ENCODE data around the gene ZGLP1. TPM values are rescaled to one million over a fixed set of nuclear protein-coding genes. Genes with fewer than 3 reads are reported as not detected.
"Not testable (repeated sequence)": the region's sequence is repeated elsewhere in the genome, so short reads cannot be mapped to it uniquely, and the experiment has no call there.

The ZGLP1 gene
- total RNA-seq, 2 experiments from 2014 or later: 0.85 to 2.0 TPM

DNA sequence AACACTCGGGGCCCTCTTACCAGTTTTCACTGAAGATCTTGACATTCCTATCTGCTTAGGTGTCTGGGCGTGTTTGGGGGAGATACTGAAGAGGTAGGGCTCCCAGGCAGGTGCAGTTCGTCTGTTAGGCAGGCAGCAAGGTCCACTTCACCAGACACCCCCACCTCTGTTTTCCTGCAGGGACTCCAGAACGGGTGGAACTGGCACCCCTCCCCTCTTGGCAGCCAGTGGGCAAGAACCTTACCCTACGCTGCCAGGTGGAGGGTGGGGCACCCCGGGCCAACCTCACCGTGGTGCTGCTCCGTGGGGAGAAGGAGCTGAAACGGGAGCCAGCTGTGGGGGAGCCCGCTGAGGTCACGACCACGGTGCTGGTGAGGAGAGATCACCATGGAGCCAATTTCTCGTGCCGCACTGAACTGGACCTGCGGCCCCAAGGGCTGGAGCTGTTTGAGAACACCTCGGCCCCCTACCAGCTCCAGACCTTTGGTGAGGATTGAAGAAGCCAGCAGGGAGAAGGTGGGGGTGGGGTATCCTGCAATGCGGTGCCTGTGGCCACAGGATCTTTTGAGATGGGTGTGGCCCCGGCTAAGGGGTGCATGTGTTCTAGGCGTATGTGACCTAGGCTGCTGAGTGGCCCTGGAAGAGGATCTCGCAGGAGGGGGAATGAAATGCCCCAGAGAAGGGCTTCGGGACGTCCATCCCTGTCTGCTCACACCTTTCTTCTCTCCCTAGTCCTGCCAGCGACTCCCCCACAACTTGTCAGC is 26.1 kb downstream of the ZGLP1 start:
- Mint-ChIP-seq H3K4me1 (ENCODE audit: low read depth) (peaks cover 34% of the 10 kb centered on the region), H3K9me3 (no peaks in the 10 kb centered on the region), H3K27ac (no peak overlapping the region), H3K36me3 (peaks cover 51% of the 10 kb centered on the region), H3K27me3 (peaks cover 12% of the 10 kb centered on the region), H3K4me3 (no peak overlapping the region)
- intact Hi-C loops (cut with micrococcal nuclease): no loop called here
- ChIA-PET CTCF (interaction anchor here (0.9 to 1.6 kb wide), 2 partner anchors 13 to 14 kb away, joined by 3 to 4 read pairs; no protein-coding TSS in a partner anchor), POLR2A (interaction anchor here (1.2 kb wide), 1 partner anchor 12 kb away, joined by 3 read pairs; the partner anchor contains the start of gene ICAM1)
- no peak for DNase-seq

DNA sequence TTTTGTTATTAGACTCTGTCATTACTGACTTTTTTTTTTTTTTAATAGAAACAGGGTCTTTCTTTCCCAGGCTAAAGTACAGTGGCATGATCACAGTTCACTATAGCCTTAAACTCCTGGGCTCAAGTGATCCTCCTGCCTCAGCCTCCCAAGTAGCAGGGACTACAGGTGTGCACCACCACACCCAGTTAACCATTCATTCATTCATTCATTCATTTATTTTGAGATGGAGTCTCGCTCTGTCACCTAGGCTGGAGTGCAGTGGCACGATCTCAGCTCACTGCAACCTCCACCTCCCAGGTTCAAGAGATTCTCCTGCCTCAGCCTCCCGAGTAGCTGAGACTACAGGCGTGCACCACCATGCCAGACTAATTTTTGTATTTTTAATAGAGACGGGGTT is 27.6 kb downstream of the ZGLP1 start:
- H3K9me3 Mint-ChIP-seq; DNase-seq; H3K27ac Mint-ChIP-seq; H3K4me3 Mint-ChIP-seq; POLR2A ChIA-PET; H3K27me3 Mint-ChIP-seq; intact Hi-C loops (cut with micrococcal nuclease): not testable (repeated sequence)
- CTCF ChIA-PET: interaction anchor here (1.6 kb wide), 1 partner anchor 12 kb away, joined by 3 read pairs; no protein-coding TSS in a partner anchor
- Mint-ChIP-seq H3K36me3 (peaks cover 59% of the 10 kb centered on the region), H3K4me1 (ENCODE audit: low read depth) (peaks cover 30% of the 10 kb centered on the region)

DNA sequence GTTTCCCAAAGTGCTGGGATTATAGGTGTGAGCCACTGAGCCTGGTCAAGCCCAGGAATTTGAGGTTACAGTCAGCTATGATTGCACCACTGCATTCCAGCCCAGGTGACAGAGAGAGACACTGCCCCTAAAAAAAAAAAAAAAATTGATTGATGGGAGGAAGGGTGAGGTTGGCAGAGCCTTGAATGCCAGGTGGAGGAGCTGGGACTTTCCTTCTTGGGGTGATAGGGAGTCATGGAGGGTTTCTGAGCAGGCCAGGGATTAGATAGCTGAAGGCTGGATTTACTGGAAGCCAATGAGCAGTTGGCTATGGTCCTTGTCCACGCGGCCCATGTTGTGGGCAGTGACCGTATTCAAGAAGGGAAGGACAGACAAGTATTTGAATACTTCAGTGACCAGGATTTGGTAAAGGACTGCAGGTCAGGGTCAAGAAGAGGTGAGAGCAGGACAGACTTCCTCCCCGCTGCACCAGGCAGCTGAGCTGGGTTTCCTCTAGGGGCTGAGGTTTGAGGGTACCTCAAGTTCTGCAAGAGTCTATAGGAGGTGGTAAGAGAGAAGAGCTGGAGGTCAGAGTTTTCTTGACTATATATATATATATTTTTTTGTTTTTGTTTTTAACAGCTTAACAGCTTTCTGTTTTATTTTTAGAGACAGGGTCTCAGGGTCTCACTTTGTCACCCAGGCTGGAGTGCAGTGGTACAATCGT is 29.7 kb downstream of the ZGLP1 start:
- intact Hi-C loops (cut with micrococcal nuclease): no loop called here
- ChIA-PET POLR2A (interaction anchor here (0.5 to 2.4 kb wide), 3 partner anchors 9 to 464 kb away, joined by 3 to 15 read pairs (median 4); partner anchors contain the start of gene ICAM1), CTCF (interaction anchor here (0.6 to 1.7 kb wide), 6 partner anchors 10 to 231 kb away, joined by 3 to 9 read pairs (median 4); partner anchors contain the start of gene ICAM1)
- Mint-ChIP-seq H3K36me3 (peaks cover 45% of the 10 kb centered on the region), H3K27me3 (no peaks in the 10 kb centered on the region), H3K27ac (no peak overlapping the region), H3K9me3 (no peaks in the 10 kb centered on the region), H3K4me3 (no peak overlapping the region), H3K4me1 (ENCODE audit: low read depth) (peaks cover 14% of the 10 kb centered on the region)
- DNase-seq: no peak

DNA sequence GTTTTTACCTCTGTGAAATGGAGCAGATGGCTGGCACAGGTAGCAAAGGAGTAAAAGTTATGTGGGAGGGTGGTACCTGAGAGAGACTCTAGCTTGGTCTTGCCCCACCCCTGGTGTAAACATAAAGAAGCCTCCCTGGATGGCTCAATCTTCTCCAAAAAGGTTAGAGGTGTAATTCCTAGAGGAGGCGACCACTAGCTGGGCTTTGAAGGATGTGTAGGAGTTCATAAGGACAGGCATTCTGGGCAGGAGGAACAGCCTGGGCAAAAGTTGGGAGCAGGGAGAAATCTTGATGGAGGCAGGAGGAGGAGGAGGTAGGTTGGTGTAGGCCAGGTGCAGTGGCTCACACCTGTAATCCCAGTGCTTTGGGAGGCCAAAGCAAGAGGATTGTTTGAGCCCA is 30.7 kb downstream of the ZGLP1 start:
- intact Hi-C loops (cut with micrococcal nuclease): no loop called here
- no peaks in the 10 kb centered on the region for H3K27me3 Mint-ChIP-seq
- POLR2A ChIA-PET: interaction anchor here (2.4 kb wide), 1 partner anchor 8 kb away, joined by 15 read pairs; the partner anchor contains the start of gene ICAM1
- CTCF ChIA-PET: interaction anchor here (0.6 to 0.9 kb wide), 2 partner anchors 110 to 125 kb away, joined by 3 read pairs; no protein-coding TSS in a partner anchor
- peaks cover 21% of the 10 kb centered on the region for H3K4me1 Mint-ChIP-seq (ENCODE audit: low read depth)
- H3K27ac Mint-ChIP-seq: no peak overlapping the region
- DNase-seq: no peak
- peaks cover 44% of the 10 kb centered on the region for H3K36me3 Mint-ChIP-seq
- H3K4me3 Mint-ChIP-seq: no peak overlapping the region
- no peaks in the 10 kb centered on the region for H3K9me3 Mint-ChIP-seq

DNA sequence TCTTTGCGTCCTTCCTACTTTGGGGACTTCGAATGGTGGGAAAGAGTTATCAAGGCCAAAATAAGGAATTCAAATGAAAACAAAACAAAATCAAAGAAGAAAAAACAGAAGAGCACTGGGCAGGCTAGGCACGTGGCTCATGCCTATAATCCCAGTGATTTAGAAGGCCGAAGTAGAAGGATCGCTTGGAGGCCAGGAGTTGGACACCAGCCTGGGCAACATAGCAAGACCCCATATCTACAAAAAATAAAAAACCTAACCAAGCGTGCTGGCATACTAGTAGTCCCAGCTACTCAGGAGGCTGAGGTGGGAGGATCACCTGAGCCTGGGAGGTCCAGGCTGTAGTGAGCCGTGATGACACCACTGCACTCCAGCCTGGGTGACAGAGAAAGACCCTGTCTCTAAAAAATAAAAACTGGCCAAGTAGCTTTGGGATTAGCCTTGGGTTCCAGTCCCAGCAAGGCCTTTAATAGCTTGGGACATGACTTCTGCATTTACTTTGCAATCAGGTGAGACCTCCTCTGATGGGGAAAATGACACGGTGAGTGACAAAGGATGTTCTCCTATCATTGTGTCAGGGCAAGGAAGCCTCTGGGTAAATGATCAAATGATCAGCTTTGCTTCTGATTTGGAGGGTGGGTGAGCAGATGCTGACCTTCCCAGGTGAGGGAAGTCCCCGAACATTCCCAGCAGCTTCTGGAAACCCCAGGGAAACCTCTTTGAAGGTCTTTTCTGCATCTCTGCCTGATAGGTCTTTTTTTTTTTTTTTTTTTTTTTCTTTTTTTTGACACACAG is 31.6 kb downstream of the ZGLP1 start:
- Mint-ChIP-seq H3K27ac (no peak overlapping the region), H3K36me3 (peaks cover 38% of the 10 kb centered on the region), H3K4me3 (no peak overlapping the region), H3K9me3 (no peaks in the 10 kb centered on the region), H3K4me1 (ENCODE audit: low read depth) (peaks cover 25% of the 10 kb centered on the region), H3K27me3 (no peaks in the 10 kb centered on the region)
- no peak for DNase-seq
- ChIA-PET CTCF (interaction anchor here (0.6 to 1.1 kb wide), 3 partner anchors 8 to 113 kb away, joined by 3 to 4 read pairs (median 3); no protein-coding TSS in a partner anchor), POLR2A (interaction anchor here (0.5 to 1.3 kb wide), 4 partner anchors 9 to 129 kb away, joined by 3 to 4 read pairs (median 4); partner anchors contain the start of gene ICAM4)
- intact Hi-C loops (cut with micrococcal nuclease): no loop called here

DNA sequence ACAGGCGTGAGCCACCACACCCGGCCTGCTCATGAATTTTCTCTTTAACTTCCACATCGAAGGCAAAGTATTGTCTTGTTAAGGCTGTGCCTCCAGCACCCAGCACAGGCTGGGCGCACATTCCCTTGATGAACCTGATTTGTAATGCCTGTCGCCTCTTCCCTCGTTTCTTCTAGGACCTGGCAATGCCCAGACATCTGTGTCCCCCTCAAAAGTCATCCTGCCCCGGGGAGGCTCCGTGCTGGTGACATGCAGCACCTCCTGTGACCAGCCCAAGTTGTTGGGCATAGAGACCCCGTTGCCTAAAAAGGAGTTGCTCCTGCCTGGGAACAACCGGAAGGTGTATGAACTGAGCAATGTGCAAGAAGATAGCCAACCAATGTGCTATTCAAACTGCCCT is 35.0 kb downstream of the ZGLP1 start:
- H3K4me1 Mint-ChIP-seq (ENCODE audit: low read depth): peaks cover 41% of the 10 kb centered on the region
- H3K36me3 Mint-ChIP-seq: peaks cover 33% of the 10 kb centered on the region
- CTCF ChIA-PET: interaction anchor here (1.0 to 1.5 kb wide), 3 partner anchors 15 to 114 kb away, joined by 3 to 6 read pairs (median 3); no protein-coding TSS in a partner anchor
- no peak for DNase-seq
- intact Hi-C loops (cut with micrococcal nuclease): no loop called here
- H3K27ac Mint-ChIP-seq: peak overlapping the region; percentile 35
- POLR2A ChIA-PET: no interaction called here
- no peaks in the 10 kb centered on the region for H3K9me3 Mint-ChIP-seq
- no peaks in the 10 kb centered on the region for H3K27me3 Mint-ChIP-seq
- H3K4me3 Mint-ChIP-seq: no peak overlapping the region

DNA sequence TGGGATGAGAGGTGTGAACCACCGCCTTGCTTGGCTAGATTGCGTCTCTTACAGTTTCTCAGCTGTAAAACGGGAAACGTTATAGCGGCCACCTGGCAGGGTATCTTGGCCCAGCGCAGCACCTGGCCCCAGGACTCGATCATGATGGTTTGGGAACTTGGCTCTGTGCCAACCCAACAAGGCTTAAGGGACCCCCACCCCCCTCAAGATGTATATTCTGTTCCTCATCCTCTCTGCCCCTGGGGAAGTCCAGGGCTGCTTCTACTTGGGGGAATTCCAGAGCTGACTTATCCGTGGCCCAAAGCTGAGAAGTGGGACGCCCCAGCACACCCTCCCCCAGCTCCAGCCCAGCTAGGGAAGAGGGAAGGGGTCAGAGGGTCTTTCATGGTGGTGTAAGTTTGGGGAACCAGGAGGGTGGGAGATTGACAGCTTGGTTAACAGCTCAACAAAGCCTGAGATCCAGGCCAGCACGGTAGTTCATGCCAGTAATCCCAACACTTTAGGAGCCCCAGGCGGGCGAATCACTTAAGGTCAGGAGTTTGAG is 38.0 kb downstream of the ZGLP1 start:
- CTCF ChIA-PET: interaction anchor here (0.8 to 6.5 kb wide), 19 partner anchors 12 to 212 kb away, joined by 3 to 212 read pairs (median 6); partner anchors contain the start of genes CDC37, ICAM4, ICAM5 and TYK2
- peak; percentile 66 for DNase-seq
- Mint-ChIP-seq H3K27me3 (no peaks in the 10 kb centered on the region), H3K9me3 (no peaks in the 10 kb centered on the region), H3K4me1 (ENCODE audit: low read depth) (peaks cover 35% of the 10 kb centered on the region), H3K36me3 (peaks cover 19% of the 10 kb centered on the region), H3K27ac (peak overlapping the region; percentile 89), H3K4me3 (peak overlapping the region; percentile 85)
- POLR2A ChIA-PET: interaction anchor here (0.6 to 4.7 kb wide), 20 partner anchors 9 to 396 kb away, joined by 3 to 69 read pairs (median 5); partner anchors contain the start of genes CDC37, DNMT1, ICAM4 and ICAM5
- intact Hi-C loops (cut with micrococcal nuclease): loop anchor here (1.0 to 2.0 kb wide), 3 partner anchors 11 to 109 kb away; partner anchors contain the start of genes RAVER1 and TYK2

DNA sequence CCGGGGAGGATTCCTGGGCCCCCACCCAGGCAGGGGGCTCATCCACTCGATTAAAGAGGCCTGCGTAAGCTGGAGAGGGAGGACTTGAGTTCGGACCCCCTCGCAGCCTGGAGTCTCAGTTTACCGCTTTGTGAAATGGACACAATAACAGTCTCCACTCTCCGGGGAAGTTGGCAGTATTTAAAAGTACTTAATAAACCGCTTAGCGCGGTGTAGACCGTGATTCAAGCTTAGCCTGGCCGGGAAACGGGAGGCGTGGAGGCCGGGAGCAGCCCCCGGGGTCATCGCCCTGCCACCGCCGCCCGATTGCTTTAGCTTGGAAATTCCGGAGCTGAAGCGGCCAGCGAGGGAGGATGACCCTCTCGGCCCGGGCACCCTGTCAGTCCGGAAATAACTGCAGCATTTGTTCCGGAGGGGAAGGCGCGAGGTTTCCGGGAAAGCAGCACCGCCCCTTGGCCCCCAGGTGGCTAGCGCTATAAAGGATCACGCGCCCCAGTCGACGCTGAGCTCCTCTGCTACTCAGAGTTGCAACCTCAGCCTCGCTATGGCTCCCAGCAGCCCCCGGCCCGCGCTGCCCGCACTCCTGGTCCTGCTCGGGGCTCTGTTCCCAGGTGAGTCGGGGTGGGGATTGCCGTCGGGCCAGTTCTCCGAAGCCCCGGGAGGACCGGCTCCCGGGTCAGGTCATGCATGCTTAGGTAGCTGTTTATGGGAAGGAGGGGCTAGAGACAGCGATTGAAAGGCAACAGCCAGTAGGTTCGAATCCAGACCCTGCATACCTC is 38.8 kb downstream of the ZGLP1 start, which contains the start of gene ICAM1:
ICAM1 (plus strand) TSS at position 505 of the 779 bp plus-strand sequence; CDS start at position 545, 40 bp downstream.
- Mint-ChIP-seq H3K27me3 (no peaks in the 10 kb centered on the region), H3K4me3 (peak within 1 kb of the TSS; percentile 85), H3K9me3 (no peaks in the 10 kb centered on the region), H3K27ac (peak within 1 kb of the TSS; percentile 89), H3K36me3 (peaks cover 19% of the 10 kb centered on the region), H3K4me1 (ENCODE audit: low read depth) (peaks cover 35% of the 10 kb centered on the region)
- intact Hi-C loops (cut with micrococcal nuclease): loop anchor here (1.0 to 2.0 kb wide), 4 partner anchors 11 to 110 kb away; partner anchors contain the start of genes ICAM4, RAVER1 and TYK2
- DNase-seq: peak; percentile 89
- CTCF ChIA-PET: interaction anchor here (0.6 to 6.5 kb wide), 28 partner anchors 10 to 213 kb away, joined by 3 to 212 read pairs (median 6); partner anchors contain the start of genes CDC37, ICAM4, ICAM5 and TYK2
- POLR2A ChIA-PET: interaction anchor here (0.6 to 4.7 kb wide), 21 partner anchors 9 to 397 kb away, joined by 3 to 69 read pairs (median 5); partner anchors contain the start of genes DNMT1, ICAM4, ICAM5 and MRPL4

DNA sequence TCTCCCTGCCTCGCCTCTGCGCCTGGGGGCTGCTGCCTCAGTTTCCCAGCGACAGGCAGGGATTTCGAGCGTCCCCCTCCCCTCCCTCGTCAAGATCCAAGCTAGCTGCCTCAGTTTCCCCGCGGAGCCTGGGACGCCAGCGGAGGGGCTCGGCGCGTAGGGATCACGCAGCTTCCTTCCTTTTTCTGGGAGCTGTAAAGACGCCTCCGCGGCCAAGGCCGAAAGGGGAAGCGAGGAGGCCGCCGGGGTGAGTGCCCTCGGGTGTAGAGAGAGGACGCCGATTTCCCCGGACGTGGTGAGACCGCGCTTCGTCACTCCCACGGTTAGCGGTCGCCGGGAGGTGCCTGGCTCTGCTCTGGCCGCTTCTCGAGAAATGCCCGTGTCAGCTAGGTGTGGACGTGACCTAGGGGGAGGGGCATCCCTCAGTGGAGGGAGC is 39.4 kb downstream of the ZGLP1 start:
- Mint-ChIP-seq H3K36me3 (peaks cover 19% of the 10 kb centered on the region), H3K9me3 (no peaks in the 10 kb centered on the region), H3K27ac (peak overlapping the region; percentile 89), H3K4me1 (ENCODE audit: low read depth) (peaks cover 35% of the 10 kb centered on the region), H3K4me3 (peak overlapping the region; percentile 85), H3K27me3 (no peaks in the 10 kb centered on the region)
- POLR2A ChIA-PET: interaction anchor here (0.5 to 4.7 kb wide), 17 partner anchors 10 to 158 kb away, joined by 3 to 69 read pairs (median 6); partner anchors contain the start of genes ICAM4, ICAM5, MRPL4 and RAVER1
- CTCF ChIA-PET: interaction anchor here (0.8 to 6.5 kb wide), 26 partner anchors 10 to 213 kb away, joined by 3 to 212 read pairs (median 6); partner anchors contain the start of genes CDC37, ICAM4, ICAM5 and RAVER1
- peak; percentile 91 for DNase-seq
- intact Hi-C loops (cut with micrococcal nuclease): loop anchor here (1.0 to 2.0 kb wide), 2 partner anchors 16 to 111 kb away; partner anchors contain the start of genes ICAM4 and TYK2
